H1 (cell line): ENCODE data around the gene DCTN2. TPM values are rescaled to one million over a fixed set of nuclear protein-coding genes. Genes with fewer than 3 reads are reported as not detected.

Source experiments
- CTBP2 ChIP-seq: IDR thresholded peaks from 2 replicates; pipeline ENCODE4 v1.7.0; 2011; ENCODE audit warnings: borderline replicate concordance, mild to moderate bottlenecking, moderate library complexity, mixed read lengths, low read length; ENCODE audit not compliant: insufficient read depth, insufficient read length
- MAX ChIP-seq: IDR thresholded peaks from 2 replicates; pipeline ENCODE4 v1.6.1; 2012; ENCODE audit warnings: inconsistent platforms
- POLR2AphosphoS5 ChIP-seq: IDR thresholded peaks from 2 replicates; pipeline ENCODE4 v1.6.1; 2011; ENCODE audit warnings: low read depth, low read length
- TAF7 ChIP-seq: optimal IDR thresholded peaks from 2 replicates; pipeline ENCODE3; 2011; ENCODE audit warnings: low read depth, mild to moderate bottlenecking, inconsistent platforms, low read length, moderate library complexity, borderline replicate concordance
- polyA plus RNA-seq, 7 experiments: library from polyadenylated mRNA; depleted of rRNA in 3 of 7; stranded (reverse) in 5 of 7; unstranded in 2 of 7; fragments of >200 nt in 5 of 7; fragments of 200-250 nt in 2 of 7; gene quantifications; 1 replicate in 5 of 7; 2 replicates in 1 of 7; 4 replicates in 1 of 7; pipeline versions ENCODE4 v1.2.1 to v1.2.3, GENCODE V29; 2011 to 2013; ENCODE audit warnings: missing spikeins in 2 of 7, mixed read lengths in 2 of 7
- total RNA-seq: library from RNA; stranded (reverse); fragmentation: NEBNext Ultra II Directional; extraction: Animal tissue kit (Norgen Biotek cat#: 25700); gene quantifications from 2 replicates; pipeline ENCODE4 v1.2.1, GENCODE V29; 2021

Gene DCTN2
- total and polyA plus RNA-seq, 2 of the 8 experiments (the other 6 are each of a cell fraction or from before 2014, with no cell fraction given): 90.3 to 91.9 TPM

DNA sequence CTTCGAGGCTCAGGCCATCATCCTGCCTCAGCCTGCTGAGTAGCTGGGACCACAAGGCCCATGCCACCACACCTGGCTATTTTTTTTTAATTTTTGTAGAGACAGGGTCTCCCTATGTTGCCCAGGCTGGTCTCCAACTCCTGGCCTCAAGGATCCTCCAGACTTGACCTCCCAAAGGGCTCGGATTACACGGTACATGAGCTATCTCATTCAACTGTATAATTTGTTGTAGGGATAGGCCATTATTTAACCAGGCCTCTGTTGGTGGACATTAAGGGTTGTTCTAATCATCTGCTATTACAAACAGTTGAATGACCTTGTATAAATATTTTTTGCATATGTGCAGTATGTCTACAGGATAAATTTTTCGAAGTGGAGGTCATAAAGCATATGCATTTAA lies 11.9 kb upstream of the DCTN2 start (continued):
- TF ChIP-seq MAX (no peak), CTBP2 (no peak), POLR2AphosphoS5 (no peak), TAF7 (no peak)
